GM21619 (cell line): ENCODE measurements around the gene PRSS57.

Experiments used
- ATAC-seq: cut with Tn5 transposase; IDR thresholded peaks from one replicate; pipeline ENCODE4 v1.9.1; 2021; ENCODE audit not compliant: unreplicated experiment

Gene PRSS57

DNA sequence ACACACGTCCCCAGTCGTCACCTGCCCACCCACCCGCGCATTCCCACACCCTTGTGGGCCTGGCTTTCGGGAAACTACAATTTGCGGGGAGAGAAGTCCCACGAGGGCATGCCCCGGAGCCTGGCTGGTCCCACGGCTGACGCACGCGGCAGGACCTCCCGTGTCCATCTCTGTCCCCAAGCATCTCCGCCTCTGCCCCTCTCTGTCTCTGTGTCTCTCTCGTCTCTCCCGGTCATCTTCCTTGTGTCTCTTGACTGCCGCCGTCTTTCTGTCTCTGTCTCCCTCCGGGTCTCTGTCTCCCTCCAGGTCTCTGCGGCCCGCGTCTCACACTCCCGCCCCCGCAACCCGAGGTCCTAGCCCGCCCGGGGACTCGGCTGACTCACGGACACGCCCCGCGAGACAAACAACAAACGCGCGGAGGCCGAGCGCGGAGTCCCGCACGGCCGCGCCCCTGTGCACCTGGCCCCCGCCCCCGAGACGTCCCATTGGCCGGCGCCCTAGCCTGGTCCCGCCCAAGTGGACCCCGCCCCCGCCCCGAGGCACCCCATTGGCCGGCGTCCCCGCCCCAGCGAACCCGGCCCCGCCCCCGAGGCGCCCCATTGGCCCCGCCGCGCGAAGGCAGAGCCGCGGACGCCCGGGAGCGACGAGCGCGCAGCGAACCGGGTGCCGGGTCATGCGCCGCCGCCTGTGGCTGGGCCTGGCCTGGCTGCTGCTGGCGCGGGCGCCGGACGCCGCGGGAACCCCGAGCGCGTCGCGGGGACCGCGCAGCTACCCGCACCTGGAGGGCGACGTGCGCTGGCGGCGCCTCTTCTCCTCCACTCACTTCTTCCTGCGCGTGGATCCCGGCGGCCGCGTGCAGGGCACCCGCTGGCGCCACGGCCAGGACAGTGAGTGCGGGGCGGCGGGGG is 55.7 kb downstream of the PRSS57 start, which contains the start of gene FGF22:
Gene FGF22, plus strand, starts transcription at position 627 of the 908 bp plus-strand sequence. Its CDS starts 47 bp downstream, at position 674.
- peak; percentile 61 for ATAC-seq

DNA sequence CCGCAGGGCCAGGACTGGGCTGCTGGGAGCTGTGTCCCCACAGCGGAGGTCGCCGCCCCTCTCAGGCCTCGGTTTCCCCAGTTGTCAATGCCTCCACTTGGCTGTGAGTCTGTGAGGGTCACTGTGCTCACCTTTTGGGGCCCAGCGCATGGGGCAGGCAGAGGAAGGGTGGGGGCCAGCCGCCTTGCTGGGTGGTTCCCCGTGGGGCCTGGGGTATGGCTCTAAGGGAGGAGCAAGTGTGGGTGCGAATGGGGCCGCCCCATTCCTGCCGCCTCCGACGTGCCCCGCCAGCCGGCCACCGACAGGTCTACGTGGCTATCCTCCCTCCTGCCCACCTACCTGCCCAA is 56.4 kb downstream of the PRSS57 start:
- no peak for ATAC-seq
